Omental fat pad (tissue), 4 donors: Measurements from ENCODE around the gene LAGE3. TPM values are rescaled to one million over a fixed set of nuclear protein-coding genes. Genes with fewer than 3 reads are reported as not detected.
A peak's percentile ranks its signal among the peaks of the same experiment; 100 is the strongest.

Experiments
- ATAC-seq: fragments of 150-250 bp; one replicate; pipeline ENCODE4 v1.9.1; 2016; ENCODE audit warnings: mild to moderate bottlenecking, moderate library complexity; ENCODE audit not compliant: low FRiP score
- DNase-seq: peaks from one replicate; pipeline ENCODE4 v3.0.0-alpha.2; 2019; ENCODE audit warnings: low spot score
- total RNA-seq, 4 donors: library from RNA; depleted of rRNA; stranded (reverse); fragments of >200 nt; gene quantifications; one replicate each; pipeline ENCODE4 v1.1.0, GENCODE V29; 2016
- TF ChIP-seq, protein P1 (sequence below), 3 donors: fragments of 450-650 bp; IDR thresholded peaks; one replicate each; pipeline ENCODE4 v1.5.1; 2016 to 2017; ENCODE audit warnings: antibody characterized with exemption in 3 of 3, mild to moderate bottlenecking in 3 of 3, moderate library complexity in 2 of 3

Gene LAGE3
- total RNA-seq, 4 donors from 2014 or later = 12.0 to 26.6 (median 19.7) TPM

- TF ChIP-seq, protein P1, sequence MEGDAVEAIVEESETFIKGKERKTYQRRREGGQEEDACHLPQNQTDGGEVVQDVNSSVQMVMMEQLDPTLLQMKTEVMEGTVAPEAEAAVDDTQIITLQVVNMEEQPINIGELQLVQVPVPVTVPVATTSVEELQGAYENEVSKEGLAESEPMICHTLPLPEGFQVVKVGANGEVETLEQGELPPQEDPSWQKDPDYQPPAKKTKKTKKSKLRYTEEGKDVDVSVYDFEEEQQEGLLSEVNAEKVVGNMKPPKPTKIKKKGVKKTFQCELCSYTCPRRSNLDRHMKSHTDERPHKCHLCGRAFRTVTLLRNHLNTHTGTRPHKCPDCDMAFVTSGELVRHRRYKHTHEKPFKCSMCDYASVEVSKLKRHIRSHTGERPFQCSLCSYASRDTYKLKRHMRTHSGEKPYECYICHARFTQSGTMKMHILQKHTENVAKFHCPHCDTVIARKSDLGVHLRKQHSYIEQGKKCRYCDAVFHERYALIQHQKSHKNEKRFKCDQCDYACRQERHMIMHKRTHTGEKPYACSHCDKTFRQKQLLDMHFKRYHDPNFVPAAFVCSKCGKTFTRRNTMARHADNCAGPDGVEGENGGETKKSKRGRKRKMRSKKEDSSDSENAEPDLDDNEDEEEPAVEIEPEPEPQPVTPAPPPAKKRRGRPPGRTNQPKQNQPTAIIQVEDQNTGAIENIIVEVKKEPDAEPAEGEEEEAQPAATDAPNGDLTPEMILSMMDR (IDR thresholded peaks at IDR 0.05) = no peak
- ATAC-seq (no peak), DNase-seq (no peak)
These were observed 16.7 kb downstream of the LAGE3 start for GRCh38 chrX:154462396-154462795.

GRCh38 chrX:154460326-154460725, 18.8 kb downstream of the LAGE3 start:
- TF ChIP-seq, protein P1 (IDR thresholded peaks at IDR 0.05) = no peak
- DNase-seq (no peak), ATAC-seq (no peak)

DNA sequence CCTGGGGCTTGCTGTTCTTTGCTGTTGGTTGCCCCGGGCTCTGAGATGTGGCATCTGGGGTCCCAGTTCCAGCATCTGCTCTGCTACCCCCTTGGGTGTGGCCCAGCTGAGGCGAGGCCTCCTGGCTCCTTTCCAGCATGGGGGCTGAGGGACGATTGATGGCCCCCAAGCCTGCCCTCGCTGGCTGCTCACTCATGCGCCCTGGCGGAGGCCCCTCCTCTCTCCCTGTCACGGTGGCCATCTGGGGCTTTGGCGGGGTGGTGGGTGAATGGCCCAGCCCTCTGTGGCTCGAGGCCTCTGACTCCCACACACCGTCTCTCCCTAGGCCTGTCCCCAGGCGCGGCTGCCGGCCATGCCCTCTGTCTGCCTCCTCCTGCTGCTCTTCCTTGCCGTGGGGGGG, 19.2 kb downstream of the LAGE3 start:
- ATAC-seq (no peak), DNase-seq (no peak)
- TF ChIP-seq, protein P1 (IDR thresholded peaks at IDR 0.05) = no peak

- TF ChIP-seq, protein P1 (IDR thresholded peaks at IDR 0.05) = no peak
- ATAC-seq (peak; percentile 4), DNase-seq (no peak)
These were observed 19.9 kb downstream of the LAGE3 start for GRCh38 chrX:154458954-154459778.

- DNase-seq = no peak
- peak; percentile 84 for ATAC-seq
- TF ChIP-seq, protein P1 (IDR thresholded peaks at IDR 0.05) = no peak
These were observed 20.7 kb downstream of the LAGE3 start, which contains the start of gene PLXNA3 for GRCh38 chrX:154458116-154458953. PLXNA3 (plus strand) TSS chrX:154458281; CDS start chrX:154460184, 1,903 bp downstream.

DNA sequence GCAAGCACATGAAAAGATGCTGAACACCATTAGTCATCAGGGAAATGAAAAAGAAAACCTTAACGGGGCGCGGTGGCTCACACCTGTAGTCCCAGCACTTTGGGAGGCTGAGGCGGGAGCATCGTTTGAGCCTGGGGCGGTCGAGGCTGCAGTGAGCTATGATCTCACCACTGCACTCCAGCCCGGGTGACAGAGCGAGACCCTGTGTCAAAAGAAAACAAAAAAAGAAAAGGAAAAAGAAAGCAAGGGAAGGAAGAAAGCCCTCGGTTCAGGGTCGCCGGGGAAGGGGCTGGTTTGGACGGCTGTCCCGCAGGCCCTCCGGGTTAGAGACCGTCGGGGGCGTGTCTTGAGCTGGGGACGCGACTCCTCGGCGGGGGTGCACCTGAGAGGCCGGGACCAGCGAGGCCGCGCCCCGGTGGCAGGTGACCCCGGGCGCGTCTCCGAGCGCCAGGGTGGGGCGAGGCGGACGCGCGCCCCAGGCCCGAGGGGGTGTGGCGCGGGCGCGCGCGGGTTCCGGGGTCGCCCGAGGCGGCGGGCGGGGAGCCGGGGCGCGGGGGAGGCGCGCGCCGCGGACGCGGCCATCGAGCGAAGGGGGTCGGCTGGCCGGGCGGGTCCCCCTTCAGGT, 21.5 kb downstream of the LAGE3 start:
- DNase-seq (no peak), ATAC-seq (peak; percentile 25)
- TF ChIP-seq, protein P1 (IDR thresholded peaks at IDR 0.05) = no peak
